Type B pancreatic cell (in vitro differentiated cells): ENCODE data around the gene GPR37. TPM values are rescaled to one million over a fixed set of nuclear protein-coding genes. Genes with fewer than 3 reads are reported as not detected.

Source experiments
- DNase-seq: peaks from one replicate; pipeline ENCODE4 v3.0.0; 2021; ENCODE audit warnings: mixed read lengths; ENCODE audit not compliant: unreplicated experiment; ENCODE audit errors: extremely low spot score
- H3K27ac Mint-ChIP-seq: 2 replicates; pipeline ENCODE4 v1.8.0; 2021; ENCODE audit warnings: mild to moderate bottlenecking, mixed read lengths
- H3K27me3 Mint-ChIP-seq: 2 replicates; pipeline ENCODE4 v1.8.0; 2021; ENCODE audit warnings: mixed read lengths
- H3K36me3 Mint-ChIP-seq: 2 replicates; pipeline ENCODE4 v1.8.0; 2021; ENCODE audit warnings: mixed read lengths
- H3K4me1 Mint-ChIP-seq: one replicate; pipeline ENCODE4 v1.8.0; 2021; ENCODE audit warnings: mixed read lengths; ENCODE audit not compliant: unreplicated experiment
- H3K4me3 Mint-ChIP-seq: 2 replicates; pipeline ENCODE4 v1.8.0; 2021; ENCODE audit warnings: mild to moderate bottlenecking, mixed read lengths
- H3K9me3 Mint-ChIP-seq: 2 replicates; pipeline ENCODE4 v1.8.0; 2021; ENCODE audit warnings: mixed read lengths
- CTCF ChIP-seq: fragments of 200-600 bp; sonication (generic); conservative IDR thresholded peaks from 2 replicates; pipeline ENCODE4 v1.5.0; 2021; ENCODE audit warnings: antibody characterized with exemption, mild to moderate bottlenecking
- total RNA-seq: library from RNA; stranded (reverse); gene quantifications from 2 replicates; pipeline ENCODE4 v1.2.1, GENCODE V29; 2021; ENCODE audit warnings: low replicate concordance

GPR37 gene
- total RNA-seq, 1 donor from 2014 or later: 7.9 TPM

- Mint-ChIP-seq H3K27me3 (peaks cover 37% of the 10 kb centered on the region), H3K27ac (no peak overlapping the region), H3K9me3 (no peaks in the 10 kb centered on the region), H3K36me3 (peaks cover 7% of the 10 kb centered on the region), H3K4me3 (peak overlapping the region; percentile 94), H3K4me1 (peaks cover 3% of the 10 kb centered on the region)
- TF ChIP-seq CTCF: no peak
- DNase-seq: no peak
Measured at GRCh38 chr7:124762611-124763143, 2.9 kb downstream of the GPR37 start.

- no peak for DNase-seq
- Mint-ChIP-seq H3K27ac (no peak overlapping the region), H3K4me3 (peak overlapping the region; percentile 31), H3K4me1 (no peaks in the 10 kb centered on the region), H3K27me3 (peaks cover 29% of the 10 kb centered on the region), H3K9me3 (no peaks in the 10 kb centered on the region), H3K36me3 (peaks cover 9% of the 10 kb centered on the region)
- TF ChIP-seq CTCF: no peak
Measured at GRCh38 chr7:124761164-124761715, 4.4 kb downstream of the GPR37 start.

- no peak for DNase-seq
- Mint-ChIP-seq H3K27me3 (peaks cover 9% of the 10 kb centered on the region), H3K4me1 (no peaks in the 10 kb centered on the region), H3K27ac (no peak overlapping the region), H3K9me3 (no peaks in the 10 kb centered on the region), H3K36me3 (peaks cover 11% of the 10 kb centered on the region), H3K4me3 (no peak overlapping the region)
- TF ChIP-seq CTCF: no peak
Measured at GRCh38 chr7:124758327-124758726, 7.3 kb downstream of the GPR37 start.

- H3K4me3 Mint-ChIP-seq: no peak overlapping the region
- H3K36me3 Mint-ChIP-seq: peaks cover 8% of the 10 kb centered on the region
- TF ChIP-seq CTCF: no peak
- H3K9me3 Mint-ChIP-seq: no peaks in the 10 kb centered on the region
- H3K27ac Mint-ChIP-seq: no peak overlapping the region
- no peaks in the 10 kb centered on the region for H3K4me1 Mint-ChIP-seq
- no peak for DNase-seq
- H3K27me3 Mint-ChIP-seq: no peaks in the 10 kb centered on the region
Measured at GRCh38 chr7:124754576-124755268, 10.9 kb downstream of the GPR37 start.

- no peaks in the 10 kb centered on the region for H3K4me1 Mint-ChIP-seq
- H3K9me3 Mint-ChIP-seq: no peaks in the 10 kb centered on the region
- peaks cover 4% of the 10 kb centered on the region for H3K36me3 Mint-ChIP-seq
- no peak overlapping the region for H3K4me3 Mint-ChIP-seq
- TF ChIP-seq CTCF: no peak
- H3K27ac Mint-ChIP-seq: no peak overlapping the region
- no peak for DNase-seq
- H3K27me3 Mint-ChIP-seq: no peaks in the 10 kb centered on the region
Measured at GRCh38 chr7:124752310-124752709, 13.3 kb downstream of the GPR37 start.
